Urothelium cell line (cell line): ENCODE measurements around the gene ZBTB48.
"Not testable (repeated sequence)": the region's sequence is repeated elsewhere in the genome, so short reads cannot be mapped to it uniquely, and the experiment has no call there.

Source experiments
- DNase-seq: peaks from one replicate; pipeline ENCODE4 v3.0.0; 2011; ENCODE audit warnings: low spot score, mixed read lengths
- FAIRE-seq: peaks from 2 replicates; lab custom pipeline; 2011; peaks lifted over from hg19 to GRCh38; lab: Jason Lieb, UNC

ZBTB48 gene

GRCh38 chr1:6590046-6590445 lies 10.3 kb downstream of the ZBTB48 start:
- no peak for DNase-seq
- FAIRE-seq, result no peak

- FAIRE-seq (no peak), DNase-seq (no peak)
These were observed 11.4 kb downstream of the ZBTB48 start for GRCh38 chr1:6591222-6591621.

GRCh38 chr1:6591644-6592043 lies 11.8 kb downstream of the ZBTB48 start:
- no peak for DNase-seq
- no peak for FAIRE-seq

- no peak for DNase-seq
- no peak for FAIRE-seq
These were observed 12.6 kb downstream of the ZBTB48 start for GRCh38 chr1:6592441-6592840.

GRCh38 chr1:6592865-6593593 lies 13.2 kb downstream of the ZBTB48 start:
- no peak for FAIRE-seq
- DNase-seq, result no peak

- FAIRE-seq (no peak), DNase-seq (no peak)
These were observed 14.0 kb downstream of the ZBTB48 start for GRCh38 chr1:6593810-6594209.

GRCh38 chr1:6594977-6595740 lies 15.4 kb downstream of the ZBTB48 start:
- DNase-seq (no peak), FAIRE-seq (no peak)

GRCh38 chr1:6596351-6596750 lies 16.6 kb downstream of the ZBTB48 start:
- FAIRE-seq (no peak), DNase-seq (no peak)

- FAIRE-seq (no peak), DNase-seq (no peak)
These were observed 17.3 kb downstream of the ZBTB48 start for GRCh38 chr1:6596886-6597776.

GRCh38 chr1:6597777-6598131 lies 18.0 kb downstream of the ZBTB48 start:
- FAIRE-seq (no peak), DNase-seq (no peak)

- DNase-seq (no peak), FAIRE-seq (no peak)
These were observed 19.6 kb downstream of the ZBTB48 start for GRCh38 chr1:6599141-6599975.

- not testable (repeated sequence) for FAIRE-seq, DNase-seq
These were observed 20.2 kb downstream of the ZBTB48 start for GRCh38 chr1:6599991-6600390.

- FAIRE-seq (no peak), DNase-seq (no peak)
These were observed 20.7 kb downstream of the ZBTB48 start for GRCh38 chr1:6600410-6601048.

- FAIRE-seq (no peak), DNase-seq (peak; percentile 63)
These were observed 21.5 kb downstream of the ZBTB48 start for GRCh38 chr1:6601049-6601922.

- FAIRE-seq (no peak), DNase-seq (no peak)
These were observed 22.3 kb downstream of the ZBTB48 start for GRCh38 chr1:6601923-6602668.

GRCh38 chr1:6602669-6603237 lies 23.0 kb downstream of the ZBTB48 start, which contains the start of gene KLHL21:
Gene KLHL21, minus strand, starts transcription at chr1:6602869. Its CDS starts 52 bp downstream, at chr1:6602817.
- DNase-seq, result peak; percentile 88
- FAIRE-seq, result no peak

- no peak for FAIRE-seq
- no peak for DNase-seq
These were observed 23.6 kb downstream of the ZBTB48 start for GRCh38 chr1:6603238-6603914.
